ENCODE results near the gene CNTFR.

CNTFR gene

DNA sequence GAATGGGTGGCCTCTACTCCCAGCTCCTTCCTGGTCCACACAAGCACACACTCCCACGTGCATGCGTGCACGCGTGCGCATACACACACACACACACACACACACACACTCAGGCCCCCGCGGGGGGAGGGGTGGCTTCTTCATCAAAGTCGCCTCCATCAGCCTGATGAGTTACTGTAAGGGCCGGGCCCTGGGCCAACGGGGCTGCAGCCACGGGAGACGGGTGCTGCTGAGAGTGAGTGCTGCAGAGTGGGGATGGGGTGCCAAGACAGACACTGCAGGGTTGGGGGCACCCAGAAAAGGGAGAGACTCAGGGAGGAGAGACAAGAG is 18.1 kb downstream of the CNTFR start:
- no peak for DNase-seq

GRCh38 chr9:34570809-34571480 is 18.6 kb downstream of the CNTFR start:
- DNase-seq = no peak

DNA sequence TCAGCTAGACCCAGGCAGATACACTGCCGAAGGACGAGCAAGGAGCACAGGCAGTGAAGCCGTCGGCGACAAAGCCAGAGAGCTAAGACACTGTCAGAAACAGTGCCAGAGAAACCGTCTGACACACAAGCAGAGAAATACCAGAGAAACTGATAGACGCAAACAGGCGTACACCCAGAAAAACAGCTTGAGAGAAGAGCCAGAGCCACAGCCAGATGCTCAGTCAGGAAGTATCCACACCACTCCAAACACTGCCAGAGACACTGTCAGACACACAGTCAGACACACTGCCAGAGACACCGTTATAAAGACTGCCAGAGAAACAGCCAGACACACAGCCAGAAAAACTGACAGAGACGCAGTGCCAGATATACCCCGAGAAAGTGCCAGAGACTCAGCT is 19.1 kb downstream of the CNTFR start:
- peak; percentile 52 for DNase-seq

GRCh38 chr9:34568774-34569173 is 20.8 kb downstream of the CNTFR start:
- no peak for DNase-seq

GRCh38 chr9:34568133-34568532 is 21.4 kb downstream of the CNTFR start:
- DNase-seq = no peak

DNA sequence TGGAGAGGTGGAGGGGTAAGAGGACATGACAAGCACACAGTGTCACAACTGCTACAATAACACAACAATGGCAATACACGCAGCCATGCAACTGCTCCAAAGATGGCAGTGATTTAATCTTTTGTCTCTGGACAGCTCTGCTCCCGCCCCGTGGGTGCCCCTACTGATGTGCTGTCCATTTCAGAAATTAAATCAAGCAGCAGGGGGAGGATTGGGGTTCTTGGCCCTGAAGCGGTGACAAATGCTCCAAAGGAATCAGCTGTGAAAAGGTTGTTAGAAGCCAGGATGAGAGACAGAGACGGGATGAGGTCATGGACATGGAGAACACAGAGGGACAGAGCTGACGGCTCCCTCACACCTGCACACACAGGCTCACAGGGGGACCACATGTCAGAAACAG is 22.6 kb downstream of the CNTFR start:
- DNase-seq = no peak

- DNase-seq = no peak
Measured at GRCh38 chr9:34566322-34566721, 23.2 kb downstream of the CNTFR start.

GRCh38 chr9:34565856-34566255 is 23.7 kb downstream of the CNTFR start:
- DNase-seq = no peak

DNA sequence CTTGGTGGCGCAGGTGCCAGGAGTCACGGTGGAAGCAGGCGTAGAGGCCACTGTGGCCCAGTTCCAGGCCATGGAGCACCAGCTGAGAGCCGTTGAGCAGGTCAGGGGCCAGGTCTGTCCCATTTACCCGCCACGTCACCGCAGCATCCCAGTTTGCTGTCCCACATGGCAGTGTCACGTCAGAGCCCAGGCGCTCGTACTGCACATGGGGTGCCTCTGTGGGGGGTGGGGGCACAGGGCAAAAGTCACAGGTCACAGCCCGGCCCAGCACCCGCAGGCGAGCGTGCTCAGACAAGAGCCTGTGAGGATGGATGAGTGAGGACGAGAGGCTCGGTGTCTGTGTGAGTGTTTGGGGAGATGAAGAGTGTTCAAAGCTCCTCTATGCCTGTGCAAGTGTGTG is 24.9 kb downstream of the CNTFR start:
- DNase-seq = no peak

DNA sequence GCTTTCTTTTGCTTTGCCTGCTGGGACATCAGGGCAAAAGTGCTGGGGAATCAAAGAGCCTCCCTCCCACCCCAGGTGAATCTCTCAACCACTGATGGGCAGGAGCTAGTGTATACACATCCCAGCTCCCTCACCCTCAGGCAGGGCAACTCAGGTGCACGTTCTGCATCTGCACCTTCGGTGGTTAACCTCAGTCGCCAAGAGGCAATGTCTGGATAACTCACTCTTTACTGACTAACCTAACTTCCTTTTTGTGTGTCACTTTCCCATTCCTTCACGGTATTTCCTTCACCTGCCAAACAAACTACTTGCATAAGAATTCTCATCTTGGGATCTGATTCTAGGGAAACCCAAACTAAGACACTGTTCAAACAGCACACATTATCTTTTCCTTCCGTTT is 26.3 kb downstream of the CNTFR start:
- DNase-seq = no peak

- DNase-seq = no peak
Measured at GRCh38 chr9:34562135-34562745, 27.3 kb downstream of the CNTFR start.

GRCh38 chr9:34560599-34561214 is 28.8 kb downstream of the CNTFR start:
- no peak for DNase-seq

GRCh38 chr9:34559624-34560455 is 29.7 kb downstream of the CNTFR start:
- no peak for DNase-seq

- no peak for DNase-seq
Measured at GRCh38 chr9:34558919-34559623, 30.5 kb downstream of the CNTFR start.

GRCh38 chr9:34558364-34558763 is 31.2 kb downstream of the CNTFR start:
- DNase-seq = no peak

DNA sequence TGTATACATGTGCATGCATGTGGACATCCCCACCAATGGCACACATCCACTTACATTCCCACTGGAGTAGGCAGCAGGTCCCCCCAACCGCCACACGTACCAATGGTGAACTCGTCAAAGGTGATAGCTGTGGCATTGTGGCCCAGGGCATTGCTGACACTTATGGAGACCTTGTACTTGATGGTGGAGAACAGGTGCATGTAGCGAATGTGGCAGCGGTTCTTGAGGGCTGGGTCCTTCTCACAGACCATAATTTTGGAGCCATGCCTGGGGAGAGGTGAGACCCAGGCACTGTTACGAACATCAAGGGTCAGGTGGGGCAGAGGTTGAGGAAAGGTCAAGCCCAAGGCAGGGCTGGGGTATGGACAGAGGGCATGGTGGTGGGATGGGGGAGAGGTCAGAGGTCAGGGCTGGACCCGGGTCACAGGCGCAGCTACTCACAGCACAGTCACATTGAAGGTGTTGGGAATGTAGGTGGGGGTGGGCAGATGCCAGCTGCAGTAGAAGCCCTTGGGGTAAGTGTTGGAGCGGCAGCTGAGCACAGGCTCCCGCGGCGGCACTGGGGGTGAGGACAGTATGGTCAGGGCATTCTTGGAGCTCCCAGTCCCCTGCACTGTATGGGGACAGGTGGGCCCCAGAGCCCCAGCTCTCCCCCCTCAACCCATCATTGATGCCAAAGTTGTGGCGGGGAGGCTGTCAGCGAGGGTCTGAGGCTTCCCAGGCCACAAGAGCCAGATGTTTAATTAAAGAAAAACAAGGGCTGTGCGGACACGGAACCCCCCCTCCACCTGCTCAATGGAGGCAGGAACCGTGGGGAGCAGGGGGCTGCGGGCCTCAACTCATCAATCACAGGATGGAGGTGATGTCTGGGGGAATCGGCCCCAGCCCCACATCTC is 31.9 kb downstream of the CNTFR start:
- no peak for DNase-seq

- DNase-seq = no peak
Measured at GRCh38 chr9:34556949-34557348, 32.6 kb downstream of the CNTFR start.

- DNase-seq = no peak
Measured at GRCh38 chr9:34555936-34556525, 33.5 kb downstream of the CNTFR start.

- DNase-seq = no peak
Measured at GRCh38 chr9:34555500-34555899, 34.0 kb downstream of the CNTFR start.

DNA sequence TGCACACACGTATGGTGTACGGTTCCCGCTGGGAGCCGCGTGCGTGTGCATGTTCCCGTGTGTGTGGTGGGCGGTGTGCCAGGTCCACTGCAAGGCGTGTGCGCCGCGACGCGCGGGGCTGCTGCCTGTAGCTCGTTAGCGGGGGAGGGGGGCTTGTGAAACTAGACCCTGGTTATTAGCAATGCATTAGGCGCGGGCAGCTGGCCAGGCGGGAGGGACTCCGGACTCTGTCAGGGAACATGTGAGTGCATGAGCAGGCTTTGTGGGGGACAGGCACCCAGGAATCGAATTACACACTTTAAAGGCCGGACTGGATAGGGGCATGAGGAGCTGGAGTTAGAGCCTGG is 34.5 kb downstream of the CNTFR start:
- DNase-seq = no peak

DNA sequence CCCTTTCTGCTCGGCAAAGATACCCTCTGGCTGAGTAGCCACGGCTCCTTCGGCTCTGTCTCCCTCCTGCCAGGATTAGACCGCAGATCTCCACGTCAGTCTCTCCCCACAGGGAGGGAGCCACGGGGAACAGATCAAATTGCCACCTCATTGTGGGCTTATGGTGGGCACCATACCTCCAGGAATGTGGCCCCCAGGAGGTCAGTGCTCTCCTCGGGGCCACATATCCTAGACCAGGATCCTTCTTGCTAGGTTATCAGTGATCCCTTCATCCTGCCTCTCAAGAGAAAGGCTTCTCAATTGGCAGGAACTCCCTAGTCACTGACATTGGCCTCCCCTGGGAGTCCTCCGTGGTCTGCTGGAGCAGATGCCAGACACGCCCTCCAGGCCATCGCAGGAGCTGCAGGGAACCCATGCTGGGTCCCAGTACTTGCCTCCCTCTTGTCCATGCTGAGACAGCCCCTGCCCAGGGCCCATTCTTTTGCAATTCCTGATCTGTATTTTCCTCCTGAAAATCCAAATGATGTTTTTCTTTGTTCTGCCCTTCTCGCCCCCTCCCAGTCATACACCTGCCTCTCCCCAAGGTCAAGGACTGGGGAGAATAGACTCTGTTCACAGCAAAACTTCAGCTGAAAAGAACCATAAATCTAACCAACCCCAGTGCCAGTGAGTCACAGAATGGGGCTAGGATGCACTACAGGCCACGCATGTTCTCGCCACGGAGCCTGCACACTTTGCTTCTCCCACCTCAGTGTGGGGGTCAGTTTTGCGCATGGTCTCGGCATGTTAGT is 35.1 kb downstream of the CNTFR start:
- DNase-seq = no peak
